OCI-LY1 (cell line): ENCODE data around the gene IRX6.

Experiments used
- H2AFZ ChIP-seq: fragments of 200-600 bp; sonication (generic), shearing (Covaris generic); 2 replicates; pipeline ENCODE4 v1.6.0; 2014; ENCODE audit warnings: antibody characterized with exemption, mild to moderate bottlenecking, low read length
- H3F3A ChIP-seq: fragments of 200-600 bp; sonication (generic), shearing (Covaris generic); 2 replicates; pipeline ENCODE4 v1.6.0; 2014; ENCODE audit warnings: mild to moderate bottlenecking, antibody characterized with exemption, low read length, moderate library complexity; ENCODE audit not compliant: insufficient read depth
- H3K27ac ChIP-seq: fragments of 200-600 bp; sonication (generic); 2 replicates; pipeline ENCODE4 v1.5.1; 2014; ENCODE audit warnings: low read length, mixed run types, mild to moderate bottlenecking, low read depth; ENCODE audit not compliant: poor library complexity, severe bottlenecking
- H3K27me3 ChIP-seq: fragments of 200-600 bp; sonication (generic); 2 replicates; pipeline ENCODE4 v1.6.0; 2014; ENCODE audit warnings: antibody characterized with exemption, mild to moderate bottlenecking, low read length, moderate library complexity; ENCODE audit not compliant: insufficient read depth
- H3K36me3 ChIP-seq: fragments of 200-600 bp; sonication (generic); 2 replicates; pipeline ENCODE4 v1.6.1; 2014; ENCODE audit warnings: mild to moderate bottlenecking, antibody characterized with exemption, low read length, moderate library complexity, mixed read lengths; ENCODE audit not compliant: insufficient read depth
- H3K4me1 ChIP-seq: fragments of 200-600 bp; sonication (generic); 2 replicates; pipeline ENCODE4 v1.5.1; 2014; ENCODE audit warnings: mild to moderate bottlenecking, low read length, moderate library complexity; ENCODE audit not compliant: insufficient read depth, severe bottlenecking
- H3K4me2 ChIP-seq: fragments of 200-600 bp; sonication (generic), shearing (Covaris generic); 2 replicates; pipeline ENCODE4 v1.6.1; 2014; ENCODE audit warnings: low read length
- H3K4me3 ChIP-seq: fragments of 200-600 bp; sonication (generic); 2 replicates; pipeline ENCODE4 v1.5.1; 2014; ENCODE audit warnings: low read length, low read depth, mild to moderate bottlenecking, mixed read lengths; ENCODE audit not compliant: poor library complexity, severe bottlenecking
- H3K79me2 ChIP-seq: fragments of 200-600 bp; shearing (Covaris generic); 2 replicates; pipeline ENCODE4 v1.6.1; 2016; ENCODE audit warnings: mixed run types, low read length, mixed read lengths; ENCODE audit not compliant: insufficient read depth
- H3K9ac ChIP-seq: fragments of 200-600 bp; sonication (generic), shearing (Covaris generic); 2 replicates; pipeline ENCODE4 v1.6.1; 2014; ENCODE audit warnings: mild to moderate bottlenecking, low read length, mixed read lengths
- H3K9me2 ChIP-seq: fragments of 200-600 bp; sonication (generic), shearing (Covaris generic); 2 replicates; pipeline ENCODE4 v1.6.1; 2014; ENCODE audit warnings: low read depth, mild to moderate bottlenecking, low read length, mixed read lengths
- H3K9me3 ChIP-seq: fragments of 200-600 bp; shearing (Covaris generic); 2 replicates; pipeline ENCODE4 v1.6.1; 2014; ENCODE audit warnings: low read length, mixed read lengths
- H4K20me1 ChIP-seq: fragments of 200-600 bp; sonication (generic), shearing (Covaris generic); 2 replicates; pipeline ENCODE4 v1.6.0; 2016; ENCODE audit warnings: mild to moderate bottlenecking, low read length; ENCODE audit not compliant: insufficient read depth
- CTCF ChIP-seq: fragments of 200-600 bp; sonication (generic), shearing (Covaris generic); IDR thresholded peaks from 2 replicates; pipeline ENCODE4 v1.5.1; 2017; ENCODE audit warnings: mild to moderate bottlenecking, antibody characterized with exemption, low read length, moderate library complexity, mixed read lengths
- EZH2 ChIP-seq: fragments of 200-600 bp; sonication (generic), shearing (Covaris generic); IDR thresholded peaks from 2 replicates; pipeline ENCODE4 v1.8.0; 2017; ENCODE audit warnings: borderline replicate concordance, mixed run types, mild to moderate bottlenecking, antibody characterized with exemption, low read length, moderate library complexity, mixed read lengths

IRX6 gene

GRCh38 chr16:55323637-55324271 lies at the start of gene IRX6:
Gene IRX6, plus strand, starts transcription at chr16:55324203. Its CDS starts 889 bp downstream, at chr16:55325092.
- Histone ChIP-seq H3K4me1 (no peaks in the 10 kb centered on the region), H3F3A (no peaks in the 10 kb centered on the region), H3K4me2 (no peak within 1 kb of the TSS), H3K4me3 (no peak within 1 kb of the TSS), H3K9me2 (no peaks in the 10 kb centered on the region), H3K27ac (no peak within 1 kb of the TSS), H4K20me1 (no peaks in the 10 kb centered on the region), H3K27me3 (no peaks in the 10 kb centered on the region), H2AFZ (no peak within 1 kb of the TSS), H3K9ac (no peak within 1 kb of the TSS), H3K36me3 (no peaks in the 10 kb centered on the region), H3K79me2 (no peaks in the 10 kb centered on the region), H3K9me3 (no peaks in the 10 kb centered on the region)
- TF ChIP-seq CTCF (peak; percentile 41; the same call in 1 of the 2 replicates), EZH2 (no peak)

- Histone ChIP-seq H3K4me2 (no peak overlapping the region), H3K4me3 (no peak overlapping the region), H3K27ac (no peak overlapping the region), H3K27me3 (no peaks in the 10 kb centered on the region), H4K20me1 (no peaks in the 10 kb centered on the region), H2AFZ (no peak overlapping the region), H3K9me3 (no peaks in the 10 kb centered on the region), H3K36me3 (no peaks in the 10 kb centered on the region), H3K9me2 (no peaks in the 10 kb centered on the region), H3K79me2 (no peaks in the 10 kb centered on the region), H3K9ac (no peak overlapping the region), H3K4me1 (no peaks in the 10 kb centered on the region), H3F3A (no peaks in the 10 kb centered on the region)
- TF ChIP-seq EZH2 (no peak), CTCF (no peak)
Observed at GRCh38 chr16:55274391-55274790, 49.6 kb upstream of the IRX6 start.

DNA sequence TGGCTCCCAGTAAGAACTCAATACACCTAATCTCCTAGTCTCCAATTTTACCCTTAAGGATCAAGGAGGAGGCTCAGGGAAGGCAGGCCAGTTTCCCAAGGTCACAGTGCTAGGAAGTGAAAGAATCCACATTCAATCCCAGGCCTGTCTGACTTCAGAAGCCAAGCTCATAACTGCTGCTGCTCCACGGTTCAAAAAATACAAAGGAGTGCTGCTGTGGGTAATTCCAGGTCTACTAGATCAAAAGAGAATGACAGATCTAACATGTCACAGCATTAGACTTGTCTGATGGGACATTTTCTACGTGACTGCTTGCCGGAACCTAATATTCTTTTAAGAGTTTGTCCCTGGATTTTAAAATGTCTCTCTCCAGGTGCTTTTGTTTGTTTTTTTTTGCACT lies 48.8 kb upstream of the IRX6 start:
- Histone ChIP-seq H3K36me3 (no peaks in the 10 kb centered on the region), H3K9me3 (no peaks in the 10 kb centered on the region), H3K27ac (no peak overlapping the region), H3F3A (no peaks in the 10 kb centered on the region), H3K4me1 (no peaks in the 10 kb centered on the region), H3K9ac (no peak overlapping the region), H3K79me2 (no peaks in the 10 kb centered on the region), H3K4me2 (no peak overlapping the region), H3K27me3 (no peaks in the 10 kb centered on the region), H4K20me1 (no peaks in the 10 kb centered on the region), H3K4me3 (no peak overlapping the region), H2AFZ (no peak overlapping the region), H3K9me2 (no peaks in the 10 kb centered on the region)
- TF ChIP-seq CTCF (no peak), EZH2 (no peak)
